Activated B cell treated with CpG ODN at 0.5 μM for 24 hours (primary cell): ENCODE results near the gene LIPC. TPM values are rescaled to one million over a fixed set of nuclear protein-coding genes. Genes with fewer than 3 reads are reported as not detected.

ENCODE experiments used
- ATAC-seq: fragments of 200-7000 bp; cut with Tn5 transposase; one replicate; pipeline ENCODE4 v1.10.0; 2021; ENCODE audit warnings: low read depth, mild to moderate bottlenecking, moderate library complexity
- CTCF ChIA-PET: fragments of 350-600 bp; sonication (Branson Sonifier 250); formaldehyde crosslinking; loops from one replicate; lab custom pipeline; 2021; ENCODE audit warnings: antibody characterized with exemption; lab: Charles Lee
- POLR2A ChIA-PET: fragments of 350-600 bp; sonication (Branson Sonifier 250); formaldehyde crosslinking; loops from one replicate; lab custom pipeline; 2021; ENCODE audit warnings: antibody characterized with exemption; lab: Charles Lee
- DNase-seq: peaks from one replicate; pipeline ENCODE4 v3.0.0; 2022
- H3K27ac Mint-ChIP-seq: one replicate; pipeline ENCODE4 v1.8.0; 2020; ENCODE audit warnings: mixed read lengths
- H3K27me3 Mint-ChIP-seq: one replicate; pipeline ENCODE4 v1.8.0; 2021; ENCODE audit warnings: mixed read lengths
- H3K36me3 Mint-ChIP-seq: one replicate; pipeline ENCODE4 v1.8.0; 2021; ENCODE audit warnings: low read depth, mixed read lengths
- H3K4me1 Mint-ChIP-seq: one replicate; pipeline ENCODE4 v1.8.0; 2021; ENCODE audit warnings: mixed read lengths
- H3K4me3 Mint-ChIP-seq: one replicate; pipeline ENCODE4 v1.8.0; 2020; ENCODE audit warnings: mild to moderate bottlenecking, mixed read lengths
- H3K9me3 Mint-ChIP-seq: one replicate; pipeline ENCODE4 v1.8.0; 2020; ENCODE audit warnings: mixed read lengths
- intact Hi-C: fragments of 100-400 bp; cut with micrococcal nuclease; formaldehyde crosslinking; loops from one replicate; pipeline ENCODE4 v1.15.1; 2024
- total RNA-seq: library from RNA; stranded (reverse); gene quantifications from 2 replicates; pipeline ENCODE4 v1.2.3, GENCODE V29; 2022
- TF ChIP-seq, protein P1 (sequence below): fragments of 200-600 bp; IDR thresholded peaks from one replicate; pipeline ENCODE4 v1.8.0; 2022; ENCODE audit warnings: antibody characterized with exemption, mild to moderate bottlenecking

Gene LIPC
- not detected in 2 replicates for total RNA-seq

DNA sequence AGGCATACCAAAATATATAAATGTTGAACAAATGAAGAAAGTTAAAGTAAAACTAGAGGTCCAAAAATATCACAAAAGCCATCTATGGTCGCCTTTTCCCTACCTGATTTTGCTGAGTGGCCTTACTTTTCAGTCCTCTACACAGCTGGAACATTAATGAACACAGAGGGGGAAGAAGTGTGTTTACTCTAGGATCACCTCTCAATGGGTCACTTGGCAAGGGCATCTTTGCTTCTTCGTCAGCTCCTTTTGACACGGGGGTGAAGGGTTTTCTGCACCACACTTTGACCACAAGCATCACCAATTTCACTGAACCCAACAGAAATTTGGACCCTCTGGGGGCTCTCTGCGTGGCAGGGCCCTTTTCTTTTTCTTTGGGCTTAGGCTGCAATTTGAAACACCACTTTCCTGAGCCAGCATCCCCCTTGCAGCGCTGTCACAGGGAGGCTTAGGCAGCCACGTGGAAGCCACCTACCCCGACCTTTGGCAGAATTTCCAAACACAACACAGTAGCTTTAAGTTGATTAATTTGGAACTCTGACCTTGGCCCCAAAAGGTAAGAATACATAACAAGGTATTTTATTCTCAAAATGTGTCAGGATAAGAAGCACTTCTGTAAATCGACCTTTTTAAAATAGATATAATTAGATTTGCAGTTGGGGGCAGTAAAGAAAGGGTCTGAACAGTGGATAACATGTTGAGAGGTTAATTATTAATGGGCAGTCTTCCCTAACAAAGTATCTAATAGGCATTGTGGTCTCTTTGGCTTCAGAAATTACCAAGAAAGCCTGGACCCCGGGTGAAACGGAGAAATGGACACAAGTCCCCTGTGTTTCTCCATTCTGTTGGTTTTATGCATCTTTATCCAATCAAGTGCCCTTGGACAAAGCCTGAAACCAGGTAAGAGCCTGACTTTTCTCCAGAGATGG, at the start of gene LIPC:
Gene LIPC (plus strand): TSS at position 771 of the 929 bp plus-strand sequence. CDS start 42 bp downstream, at position 813.
- intact Hi-C loops = no loop called here
- H3K9me3 Mint-ChIP-seq = no peaks in the 10 kb centered on the region
- ChIA-PET CTCF (no interaction called here), POLR2A (no interaction called here)
- ATAC-seq (no peak), DNase-seq (no peak)
- TF ChIP-seq, protein P1, sequence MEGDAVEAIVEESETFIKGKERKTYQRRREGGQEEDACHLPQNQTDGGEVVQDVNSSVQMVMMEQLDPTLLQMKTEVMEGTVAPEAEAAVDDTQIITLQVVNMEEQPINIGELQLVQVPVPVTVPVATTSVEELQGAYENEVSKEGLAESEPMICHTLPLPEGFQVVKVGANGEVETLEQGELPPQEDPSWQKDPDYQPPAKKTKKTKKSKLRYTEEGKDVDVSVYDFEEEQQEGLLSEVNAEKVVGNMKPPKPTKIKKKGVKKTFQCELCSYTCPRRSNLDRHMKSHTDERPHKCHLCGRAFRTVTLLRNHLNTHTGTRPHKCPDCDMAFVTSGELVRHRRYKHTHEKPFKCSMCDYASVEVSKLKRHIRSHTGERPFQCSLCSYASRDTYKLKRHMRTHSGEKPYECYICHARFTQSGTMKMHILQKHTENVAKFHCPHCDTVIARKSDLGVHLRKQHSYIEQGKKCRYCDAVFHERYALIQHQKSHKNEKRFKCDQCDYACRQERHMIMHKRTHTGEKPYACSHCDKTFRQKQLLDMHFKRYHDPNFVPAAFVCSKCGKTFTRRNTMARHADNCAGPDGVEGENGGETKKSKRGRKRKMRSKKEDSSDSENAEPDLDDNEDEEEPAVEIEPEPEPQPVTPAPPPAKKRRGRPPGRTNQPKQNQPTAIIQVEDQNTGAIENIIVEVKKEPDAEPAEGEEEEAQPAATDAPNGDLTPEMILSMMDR = no peak
- H3K36me3 Mint-ChIP-seq = no peaks in the 10 kb centered on the region
- no peak within 1 kb of the TSS for H3K27ac Mint-ChIP-seq
- no peak within 1 kb of the TSS for H3K4me3 Mint-ChIP-seq
- no peaks in the 10 kb centered on the region for H3K4me1 Mint-ChIP-seq
- H3K27me3 Mint-ChIP-seq = peaks cover 2% of the 10 kb centered on the region

DNA sequence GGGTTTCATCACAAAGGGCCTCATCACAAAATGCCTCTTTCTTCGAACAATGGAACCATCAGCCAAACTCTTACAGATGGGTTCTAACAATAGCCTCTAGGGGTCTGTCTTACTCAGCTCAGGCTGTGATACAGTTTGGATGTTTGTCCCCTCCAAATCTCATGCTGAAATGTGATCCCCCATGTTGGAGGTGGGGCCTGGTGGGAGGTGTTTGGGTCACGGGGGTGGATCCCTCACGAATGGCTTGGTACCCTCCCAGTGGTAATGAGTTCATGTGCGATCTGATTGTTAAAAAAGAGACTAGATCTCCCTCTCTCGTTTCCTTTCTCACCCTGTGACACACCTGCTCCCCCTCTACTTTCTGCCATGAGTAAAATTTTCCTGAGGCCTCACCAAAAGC, 47.9 kb upstream of the LIPC start:
- Mint-ChIP-seq H3K27me3 (no peaks in the 10 kb centered on the region), H3K4me1 (no peaks in the 10 kb centered on the region), H3K27ac (no peak overlapping the region), H3K4me3 (no peak overlapping the region), H3K36me3 (no peaks in the 10 kb centered on the region), H3K9me3 (no peaks in the 10 kb centered on the region)
- DNase-seq (no peak), ATAC-seq (no peak)
- intact Hi-C loops = no loop called here
- ChIA-PET CTCF (no interaction called here), POLR2A (no interaction called here)
- TF ChIP-seq, protein P1 = no peak

DNA sequence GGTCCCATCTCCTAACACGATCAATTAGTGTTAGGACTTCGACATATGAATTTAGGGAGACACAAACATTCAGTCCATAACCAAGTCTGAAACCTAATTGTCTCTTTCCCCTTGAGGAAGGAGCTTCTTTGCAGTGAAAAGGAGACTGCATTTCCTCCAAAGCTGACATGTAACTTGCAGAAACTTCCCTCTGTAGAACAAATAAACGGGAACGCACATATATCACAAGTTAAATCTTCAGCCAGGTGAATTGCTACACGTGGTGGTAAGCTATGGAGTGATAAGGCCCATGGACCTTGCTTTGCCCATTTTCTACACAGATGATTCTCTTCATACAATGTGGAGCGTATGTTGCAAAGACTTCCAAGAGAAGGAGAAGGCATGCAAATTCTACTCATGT, 47.1 kb upstream of the LIPC start:
- no peak for ATAC-seq
- Mint-ChIP-seq H3K27ac (no peak overlapping the region), H3K4me3 (no peak overlapping the region), H3K9me3 (no peaks in the 10 kb centered on the region), H3K4me1 (no peaks in the 10 kb centered on the region), H3K27me3 (no peaks in the 10 kb centered on the region), H3K36me3 (no peaks in the 10 kb centered on the region)
- intact Hi-C loops = no loop called here
- CTCF ChIA-PET = no interaction called here
- POLR2A ChIA-PET = no interaction called here
- no peak for DNase-seq
- TF ChIP-seq, protein P1 = no peak

DNA sequence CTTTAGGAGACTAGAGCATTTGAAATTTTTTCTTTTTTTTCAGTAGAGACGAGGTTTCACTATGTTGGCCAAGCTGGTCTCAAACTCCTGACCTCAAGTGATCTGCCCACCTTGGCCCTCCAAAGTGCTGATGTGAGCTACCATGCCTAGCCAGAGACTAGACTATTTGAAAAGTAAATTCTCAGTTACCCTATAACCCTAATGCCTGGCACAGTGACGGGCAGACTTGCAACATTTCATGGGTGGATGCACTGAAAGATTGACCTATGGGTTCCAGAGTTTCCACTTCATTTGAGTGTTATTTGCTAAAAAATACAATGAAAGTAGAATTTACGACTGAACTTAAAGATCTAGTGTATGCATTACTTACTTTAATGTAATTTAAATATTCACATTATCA, 45.7 kb upstream of the LIPC start:
- ChIA-PET POLR2A (no interaction called here), CTCF (no interaction called here)
- no peaks in the 10 kb centered on the region for H3K36me3 Mint-ChIP-seq
- DNase-seq = no peak
- ATAC-seq = no peak
- no peak overlapping the region for H3K4me3 Mint-ChIP-seq
- no peaks in the 10 kb centered on the region for H3K27me3 Mint-ChIP-seq
- no peak overlapping the region for H3K27ac Mint-ChIP-seq
- TF ChIP-seq, protein P1 = no peak
- intact Hi-C loops = no loop called here
- no peaks in the 10 kb centered on the region for H3K9me3 Mint-ChIP-seq
- H3K4me1 Mint-ChIP-seq = no peaks in the 10 kb centered on the region

DNA sequence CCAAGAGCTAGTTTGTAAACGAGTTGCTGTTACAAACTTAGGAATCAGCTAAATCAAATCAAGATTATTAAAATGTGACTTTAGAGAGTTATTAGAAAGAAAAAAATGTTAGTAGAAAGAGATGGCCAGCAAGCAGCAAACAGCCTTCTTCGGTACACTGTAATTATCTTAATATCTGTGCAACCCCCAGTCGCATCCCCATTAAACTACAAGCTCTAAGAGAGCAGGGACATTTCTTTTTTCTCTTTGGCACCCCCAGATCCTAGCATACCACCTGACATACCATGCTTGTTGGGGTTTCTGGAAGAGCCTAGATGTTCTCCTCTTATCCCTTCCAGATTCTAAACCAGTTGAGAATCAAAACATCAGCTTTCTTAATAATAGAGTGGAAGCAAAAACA, 45.1 kb upstream of the LIPC start:
- Mint-ChIP-seq H3K27ac (no peak overlapping the region), H3K27me3 (peaks cover 2% of the 10 kb centered on the region), H3K4me1 (no peaks in the 10 kb centered on the region), H3K4me3 (no peak overlapping the region), H3K9me3 (no peaks in the 10 kb centered on the region), H3K36me3 (no peaks in the 10 kb centered on the region)
- CTCF ChIA-PET = no interaction called here
- ATAC-seq = no peak
- intact Hi-C loops = no loop called here
- TF ChIP-seq, protein P1 = no peak
- DNase-seq = no peak
- POLR2A ChIA-PET = no interaction called here
